Heart left ventricle (tissue), 16 donors: Measurements from ENCODE around the gene FXYD2. TPM values are rescaled to one million over a fixed set of nuclear protein-coding genes. Genes with fewer than 3 reads are reported as not detected.
A peak's percentile ranks its signal among the peaks of the same experiment; 100 is the strongest.

ENCODE experiments used
- ATAC-seq, 4 donors: fragments of 200-7000 bp; cut with Tn5 transposase; one replicate each; pipeline ENCODE4 v1.9.1; 2020 to 2022; ENCODE audit warnings: moderate library complexity in 4 of 4, mild to moderate bottlenecking in 3 of 4, moderate number of reproducible peaks in 1 of 4
- DNase-seq, 5 donors: peaks; one replicate each; pipeline ENCODE4 v3.0.0-alpha.2; 2020
- H3K27ac ChIP-seq, 12 donors: fragments of 200-600 bp; sonication (generic) in 4 of 12; one replicate each; pipeline versions ENCODE4 v1.5.0 to v1.8.0; 2016 to 2022; ENCODE audit warnings: mild to moderate bottlenecking in 2 of 12
- H3K27me3 ChIP-seq, 9 donors: fragments of 200-600 bp; sonication (generic) in 2 of 9; one replicate each; pipeline versions ENCODE4 v1.5.1 to v1.8.0; 2016 to 2022; ENCODE audit warnings: mild to moderate bottlenecking in 3 of 9
- H3K36me3 ChIP-seq, 9 donors: fragments of 200-600 bp; sonication (generic) in 2 of 9; one replicate each; pipeline versions ENCODE4 v1.5.0 to v1.8.0; 2018 to 2022; ENCODE audit warnings: mild to moderate bottlenecking in 2 of 9
- H3K4me1 ChIP-seq, 12 donors: fragments of 200-600 bp; sonication (generic) in 4 of 12; one replicate each; pipeline versions ENCODE4 v1.5.0 to v1.8.0; 2016 to 2022; ENCODE audit warnings: mild to moderate bottlenecking in 3 of 12
- H3K4me3 ChIP-seq, 12 donors: fragments of 200-600 bp; sonication (generic) in 4 of 12; one replicate each; pipeline versions ENCODE4 v1.5.0 to v1.8.0; 2017 to 2022; ENCODE audit warnings: mild to moderate bottlenecking in 9 of 12, moderate library complexity in 4 of 12
- H3K9me3 ChIP-seq, 12 donors: fragments of 200-600 bp; sonication (generic) in 4 of 12; one replicate each; pipeline versions ENCODE4 v1.5.0 to v1.8.0; 2016 to 2022; ENCODE audit warnings: mild to moderate bottlenecking in 1 of 12
- CTCF ChIP-seq, 12 donors: fragments of 200-600 bp; sonication (generic) in 4 of 12; IDR thresholded peaks; one replicate each; pipeline versions ENCODE4 v1.5.0 to v1.8.0; 2018 to 2022; ENCODE audit warnings: antibody characterized with exemption in 12 of 12, mild to moderate bottlenecking in 5 of 12
- POLR2A ChIP-seq, 2 donors: fragments of 450-650 bp; IDR thresholded peaks; one replicate each; pipeline ENCODE4 v1.6.1; 2017; ENCODE audit warnings: antibody characterized with exemption in 2 of 2, mild to moderate bottlenecking in 2 of 2, moderate library complexity in 2 of 2
- WGBS, 4 donors: extraction: QIAGEN DNeasy Blood & Tissue Kit in 2 of 4; methylation state at CpG; one replicate each; pipeline versions ENCODE4 v1.1.5 to v1.1.7; 2013 to 2018; 5-methylcytosine and 5-hydroxymethylcytosine counted together
- intact Hi-C, 10 donors: fragments of 100-400 bp; cut with DNase I; formaldehyde crosslinking; loops; one replicate each; pipeline versions ENCODE4 v1.11.1 to v1.14.2; 2022
- polyA plus RNA-seq, 2 donors: library from polyadenylated mRNA; stranded (reverse); fragments of 200-250 nt; gene quantifications; one replicate each; pipeline ENCODE4 v1.2.3, GENCODE V29; 2013
- total RNA-seq, 9 donors: library from RNA; depleted of rRNA in 2 of 9; stranded (reverse); fragments of >200 nt in 2 of 9; fragmentation: NEBNext Ultra II Directional in 3 of 9; extraction: Animal tissue kit (Norgen Biotek cat#: 25700) in 3 of 9; gene quantifications; one replicate each; pipeline versions ENCODE4 v1.1.0 to v1.2.4, GENCODE V29; 2016 to 2023
- donor health status: ischemic (EF 13 %, LVEDD 7.1; RV severe dilation, severe dysfunction).
- donor health status: healthy with polysubstance abuse.
- donor health status: DM: no; HTN: yes; CAD: no.
- donor health status: DM: no; HTN: no; CAD: no.
- donor health status: ischemic (EF 25% LVEDD 6.9; RV normal size, moderate dysfunction).
- donor health status: ischemic (EF 25% LVEDD 5.7; RV mildly dilated, moderate dysfunction).
- donor health status: healthy.
- donor health status: DM: yes; HTN: yes; CAD: no.
- donor health status: ischemic (EF 35%, LVEDD 5.7; RV mildly dilated, moderate dysfunction).
- donor health status: nonischemic (EF 11% LVEDD 7.7; RV severe dilation, severe dysfunction).
- donor health status: DM: yes; HTN: yes; CAD: no.
- donor health status: PGD.
- donor health status: ischemic (EF 29% LVEDD 5.4; RV normal size, mild dysfunction).
- donor health status: nonischemic (EF 23%, LVEDD 6.1; RV moderate dilation, normal function).

Gene FXYD2
- total and polyA plus RNA-seq, 11 donors: 0.48 to 2.7 (median 1.8) TPM; not detected in 1

GRCh38 chr11:117861151-117862018, 36.8 kb upstream of the FXYD2 start:
- no peaks in the 10 kb centered on the region for H3K27me3 ChIP-seq
- peak; percentile 72 to 81 (median 77) for DNase-seq
- peak; percentile 72 to 92 (median 75) for ATAC-seq
- H3K4me1 ChIP-seq: peaks cover 9 to 79% (median 54%) of the 10 kb centered on the region in 12 donors
- H3K4me3 ChIP-seq: peak overlapping the region in 6 of 12 donors; percentile 3 to 20 (median 11)
- TF ChIP-seq POLR2A (IDR thresholded peaks at IDR 0.05) (peak in 1 of 2 donors; percentile 12), CTCF (IDR thresholded peaks at IDR 0.05) (no peak)
- peak overlapping the region; percentile 7 to 95 (median 88) for H3K27ac ChIP-seq
- intact Hi-C loops: loop anchor here in 1 of 10 donors (2.0 kb wide), 1 partner anchor 15 kb away; the partner anchor contains the start of gene FXYD6
- 31 to 45% (median 37%) methylated on average over 13 of the region's 13 CpGs for WGBS, 4 donors
- H3K9me3 ChIP-seq: no peaks in the 10 kb centered on the region
- H3K36me3 ChIP-seq: peaks cover 0 to 6% (median 0%) of the 10 kb centered on the region in 9 donors

- Histone ChIP-seq H3K27me3 (no peaks in the 10 kb centered on the region), H3K36me3 (peaks cover 0 to 2% (median 0%) of the 10 kb centered on the region in 9 donors), H3K9me3 (no peaks in the 10 kb centered on the region), H3K4me3 (no peak overlapping the region), H3K27ac (peak overlapping the region in 11 of 12 donors; percentile 20 to 93 (median 88)), H3K4me1 (peaks cover 9 to 86% (median 55%) of the 10 kb centered on the region in 12 donors)
- no peak for ATAC-seq
- no peak for TF ChIP-seq POLR2A (IDR thresholded peaks at IDR 0.05)
- no peak for TF ChIP-seq CTCF (IDR thresholded peaks at IDR 0.05)
- peak in 1 of 5 donors; percentile 5 for DNase-seq
- 73 to 85% (median 79%) methylated on average over 5 to 6 of the region's 6 CpGs for WGBS, 4 donors
- intact Hi-C loops: loop anchor here in 1 of 10 donors (2.0 kb wide), 1 partner anchor 17 kb away; the partner anchor contains the start of gene FXYD6
Observed at GRCh38 chr11:117860139-117860538, 35.6 kb upstream of the FXYD2 start.

- H3K27ac ChIP-seq: peak overlapping the region in 10 of 12 donors; percentile 24 to 93 (median 88)
- intact Hi-C loops: loop anchor here in 1 of 10 donors (2.0 kb wide), 1 partner anchor 17 kb away; the partner anchor contains the start of gene FXYD6
- 73 to 80% (median 78%) methylated on average over 9 of the region's 9 CpGs for WGBS, 4 donors
- DNase-seq: no peak
- no peak for TF ChIP-seq CTCF (IDR thresholded peaks at IDR 0.05)
- no peak for TF ChIP-seq POLR2A (IDR thresholded peaks at IDR 0.05)
- H3K27me3 ChIP-seq: no peaks in the 10 kb centered on the region
- no peaks in the 10 kb centered on the region for H3K36me3 ChIP-seq
- H3K4me3 ChIP-seq: no peak overlapping the region
- ATAC-seq: no peak
- H3K4me1 ChIP-seq: peaks cover 9 to 92% (median 55%) of the 10 kb centered on the region in 12 donors
- no peaks in the 10 kb centered on the region for H3K9me3 ChIP-seq
Observed at GRCh38 chr11:117859488-117860112, 35.1 kb upstream of the FXYD2 start.

- intact Hi-C loops: no loop called here
- Histone ChIP-seq H3K4me1 (peaks cover 9 to 88% (median 57%) of the 10 kb centered on the region in 12 donors), H3K36me3 (no peaks in the 10 kb centered on the region), H3K27me3 (no peaks in the 10 kb centered on the region), H3K27ac (peak overlapping the region in 9 of 12 donors; percentile 23 to 93 (median 78)), H3K4me3 (no peak overlapping the region), H3K9me3 (no peaks in the 10 kb centered on the region)
- 67 to 78% (median 74%) methylated on average over 6 to 10 of the region's 10 CpGs for WGBS, 4 donors
- peak in 2 of 5 donors; percentile 2 to 15 for DNase-seq
- TF ChIP-seq CTCF (IDR thresholded peaks at IDR 0.05): no peak
- no peak for TF ChIP-seq POLR2A (IDR thresholded peaks at IDR 0.05)
- ATAC-seq: no peak
Observed at GRCh38 chr11:117859061-117859460, 34.5 kb upstream of the FXYD2 start.
